ENCODE results near the gene ZNF565.

Gene ZNF565

DNA sequence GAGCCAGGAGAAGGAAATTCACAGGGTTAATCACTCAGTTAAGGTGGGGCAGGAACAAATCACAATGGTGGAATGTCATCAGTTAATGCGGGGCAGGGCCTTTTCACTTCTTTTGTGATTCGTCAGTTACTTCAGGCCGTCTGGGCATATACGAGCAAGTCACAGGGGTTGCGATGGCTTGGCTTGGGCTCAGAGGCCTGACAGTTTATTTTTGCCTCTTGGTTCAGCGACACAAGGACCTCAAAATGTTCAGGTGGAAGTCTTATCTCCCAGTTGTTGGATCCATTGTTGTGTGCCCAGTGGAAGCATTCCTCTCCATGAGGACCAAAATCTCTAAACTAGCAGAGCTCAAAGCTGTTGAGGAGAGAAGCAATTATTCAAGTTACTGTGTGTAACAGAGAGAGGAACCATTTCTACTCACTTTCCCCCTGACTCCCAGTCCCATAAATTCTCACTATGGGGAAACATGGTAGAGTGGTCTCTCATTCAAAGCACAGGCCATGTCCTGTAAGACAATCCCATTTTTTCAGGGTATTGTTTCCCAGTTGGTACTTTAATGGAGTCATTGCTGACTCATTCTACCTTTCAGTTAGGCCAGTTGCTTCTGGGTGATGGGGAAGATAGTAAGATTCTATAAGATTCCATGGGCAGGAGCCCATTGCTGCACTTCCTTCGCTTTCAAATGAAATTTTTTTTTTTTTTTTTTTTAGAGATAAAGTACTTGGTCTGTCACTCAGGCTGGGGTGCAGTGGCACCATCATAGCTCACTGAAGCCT, 53.5 kb downstream of the ZNF565 start:
- Mint-ChIP-seq H3K27me3 (ENCODE audit: low read depth, poor library complexity) (peaks cover 3% of the 10 kb centered on the region), H3K27ac (peak overlapping the region; percentile 66), H3K4me1 (peaks cover 51% of the 10 kb centered on the region), H3K4me3 (no peak overlapping the region), H3K9me3 (no peaks in the 10 kb centered on the region), H3K36me3 (ENCODE audit: low read depth) (peaks cover 34% of the 10 kb centered on the region)
- no peak for DNase-seq
- TF ChIP-seq, protein P1, sequence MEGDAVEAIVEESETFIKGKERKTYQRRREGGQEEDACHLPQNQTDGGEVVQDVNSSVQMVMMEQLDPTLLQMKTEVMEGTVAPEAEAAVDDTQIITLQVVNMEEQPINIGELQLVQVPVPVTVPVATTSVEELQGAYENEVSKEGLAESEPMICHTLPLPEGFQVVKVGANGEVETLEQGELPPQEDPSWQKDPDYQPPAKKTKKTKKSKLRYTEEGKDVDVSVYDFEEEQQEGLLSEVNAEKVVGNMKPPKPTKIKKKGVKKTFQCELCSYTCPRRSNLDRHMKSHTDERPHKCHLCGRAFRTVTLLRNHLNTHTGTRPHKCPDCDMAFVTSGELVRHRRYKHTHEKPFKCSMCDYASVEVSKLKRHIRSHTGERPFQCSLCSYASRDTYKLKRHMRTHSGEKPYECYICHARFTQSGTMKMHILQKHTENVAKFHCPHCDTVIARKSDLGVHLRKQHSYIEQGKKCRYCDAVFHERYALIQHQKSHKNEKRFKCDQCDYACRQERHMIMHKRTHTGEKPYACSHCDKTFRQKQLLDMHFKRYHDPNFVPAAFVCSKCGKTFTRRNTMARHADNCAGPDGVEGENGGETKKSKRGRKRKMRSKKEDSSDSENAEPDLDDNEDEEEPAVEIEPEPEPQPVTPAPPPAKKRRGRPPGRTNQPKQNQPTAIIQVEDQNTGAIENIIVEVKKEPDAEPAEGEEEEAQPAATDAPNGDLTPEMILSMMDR (IDR thresholded peaks at IDR 0.05): no peak

DNA sequence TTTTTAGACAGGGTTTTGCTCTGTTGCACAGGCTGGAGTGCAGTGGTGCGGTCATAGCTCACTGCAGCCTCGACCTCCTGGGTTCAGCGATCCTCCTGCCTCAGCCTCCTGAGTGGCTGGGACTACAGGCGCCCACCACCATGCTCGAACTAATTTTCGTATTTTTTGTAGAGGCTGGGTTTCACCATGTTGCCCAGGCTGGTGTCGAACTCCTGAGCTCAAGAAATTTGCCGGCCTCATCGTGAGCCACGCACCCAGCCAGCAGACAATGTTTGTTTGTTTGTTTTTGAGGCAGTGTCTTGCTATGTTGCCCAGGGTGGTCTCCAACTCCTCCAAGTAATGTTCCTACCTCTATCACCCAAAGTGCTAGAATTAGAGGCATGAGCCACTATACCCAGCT, 61.3 kb downstream of the ZNF565 start:
- TF ChIP-seq, protein P1 (IDR thresholded peaks at IDR 0.05): no peak
- no peak for DNase-seq
- Mint-ChIP-seq H3K9me3 (no peaks in the 10 kb centered on the region), H3K4me1 (peaks cover 32% of the 10 kb centered on the region), H3K4me3 (no peak overlapping the region), H3K27me3 (ENCODE audit: low read depth, poor library complexity) (no peaks in the 10 kb centered on the region), H3K36me3 (ENCODE audit: low read depth) (peaks cover 35% of the 10 kb centered on the region), H3K27ac (no peak overlapping the region)

DNA sequence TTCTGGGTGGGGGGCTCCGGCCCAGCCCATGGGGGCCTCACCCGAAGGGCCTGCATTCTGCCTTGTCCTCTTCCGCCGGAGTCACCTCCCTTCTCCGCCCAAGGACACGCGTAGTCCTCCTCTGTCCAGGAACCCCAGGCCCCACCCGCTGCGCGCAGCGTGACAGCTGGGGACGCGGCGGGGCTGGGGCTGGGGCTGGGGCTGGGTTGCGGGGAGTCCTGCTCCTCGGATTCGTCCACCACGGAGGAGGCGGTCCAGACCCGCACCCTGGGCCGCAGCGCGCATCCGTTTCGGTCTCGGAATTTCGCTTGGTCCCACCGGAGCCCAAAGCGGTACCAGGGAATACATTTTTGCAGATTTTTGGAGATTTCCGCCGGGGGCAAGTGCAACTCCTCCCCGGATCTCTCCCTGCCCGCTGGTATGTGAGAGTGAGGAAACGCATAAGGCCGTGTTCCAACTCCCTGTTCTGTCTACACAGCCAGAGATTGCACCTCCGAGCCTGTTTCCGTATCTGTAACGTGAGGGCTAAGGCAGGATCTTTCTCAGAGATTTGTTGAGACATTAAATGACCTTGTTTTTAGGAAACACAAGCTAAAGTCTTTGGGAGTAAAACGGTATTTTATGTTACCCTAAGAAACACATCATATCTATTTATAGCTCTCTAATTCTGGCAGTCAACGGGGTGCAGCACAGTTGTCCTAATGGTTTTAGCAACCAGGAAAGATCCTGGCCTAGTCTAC, 61.9 kb downstream of the ZNF565 start, which contains the start of gene COX7A1:
COX7A1 (minus strand) TSS at position 96 of the 740 bp plus-strand sequence; CDS start at position 56, 40 bp downstream.
- Mint-ChIP-seq H3K36me3 (ENCODE audit: low read depth) (peaks cover 39% of the 10 kb centered on the region), H3K9me3 (no peaks in the 10 kb centered on the region), H3K4me1 (peaks cover 26% of the 10 kb centered on the region), H3K4me3 (no peak within 1 kb of the TSS), H3K27me3 (ENCODE audit: low read depth, poor library complexity) (no peaks in the 10 kb centered on the region), H3K27ac (peak within 1 kb of the TSS; percentile 45)
- TF ChIP-seq, protein P1 (IDR thresholded peaks at IDR 0.05): no peak
- DNase-seq: no peak

DNA sequence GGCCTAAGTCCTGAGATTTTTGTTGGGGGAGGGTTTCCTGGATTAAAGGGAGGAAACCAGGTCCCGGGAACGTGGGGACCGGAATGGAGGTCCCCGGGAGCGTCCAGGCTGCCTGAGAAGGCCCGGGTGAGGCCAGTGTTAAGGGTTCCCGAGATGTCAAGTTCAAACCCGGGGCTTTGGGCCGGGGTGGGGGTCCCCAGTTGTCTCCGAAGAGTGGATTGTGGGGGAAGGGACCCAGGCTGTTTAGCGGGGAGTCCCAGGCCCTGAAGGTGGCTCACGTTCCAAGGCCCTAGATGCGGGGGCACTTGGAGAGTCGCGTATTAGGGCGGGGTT, 62.5 kb downstream of the ZNF565 start:
- DNase-seq: no peak
- Mint-ChIP-seq H3K9me3 (no peaks in the 10 kb centered on the region), H3K36me3 (ENCODE audit: low read depth) (peaks cover 43% of the 10 kb centered on the region), H3K4me3 (no peak overlapping the region), H3K27ac (no peak overlapping the region), H3K4me1 (peaks cover 21% of the 10 kb centered on the region), H3K27me3 (ENCODE audit: low read depth, poor library complexity) (no peaks in the 10 kb centered on the region)
- TF ChIP-seq, protein P1 (IDR thresholded peaks at IDR 0.05): no peak

DNA sequence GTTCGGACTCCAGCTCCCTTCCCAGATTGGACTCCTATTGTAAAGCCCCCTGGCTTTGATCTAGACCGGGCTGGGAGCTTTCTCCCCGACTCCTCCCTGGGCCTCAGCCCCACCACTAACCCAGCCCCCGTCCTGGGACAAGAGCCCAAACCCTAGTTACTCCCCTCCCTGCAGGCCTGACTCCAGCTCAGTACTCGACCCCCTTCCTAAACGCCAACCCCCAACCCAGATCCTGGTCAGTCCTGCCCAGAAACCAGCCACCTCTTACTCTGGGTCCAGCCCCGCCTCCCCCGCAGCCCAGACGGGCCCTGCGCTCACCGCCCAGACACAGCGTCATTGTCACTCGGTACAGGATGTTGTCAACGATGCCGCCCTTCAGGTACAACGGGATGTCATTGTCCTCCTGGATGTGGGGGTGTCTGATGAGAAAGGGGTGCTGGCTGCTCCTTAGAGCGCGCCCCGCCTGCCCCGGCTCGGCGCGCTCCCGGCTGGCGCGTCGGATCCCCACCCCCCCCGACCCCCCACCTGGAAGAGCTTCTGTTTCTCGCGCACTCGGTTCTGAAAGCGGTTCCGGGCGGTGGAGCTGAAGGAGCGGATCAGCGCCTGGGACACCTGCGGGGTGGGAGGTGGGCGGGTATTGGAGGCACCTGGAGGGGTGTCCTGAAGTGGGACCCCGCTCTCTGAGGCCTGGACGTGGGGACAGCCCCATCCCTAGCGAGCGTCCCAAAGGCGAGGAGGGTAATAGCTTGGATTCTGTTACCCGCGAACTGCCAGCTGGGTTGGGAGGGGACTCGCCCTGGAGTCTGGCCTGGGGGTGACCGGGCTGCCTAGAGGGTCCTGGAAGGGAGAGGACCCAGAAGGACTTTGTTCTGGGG, 63.1 kb downstream of the ZNF565 start:
- no peaks in the 10 kb centered on the region for H3K9me3 Mint-ChIP-seq
- H3K27ac Mint-ChIP-seq: no peak overlapping the region
- H3K4me3 Mint-ChIP-seq: no peak overlapping the region
- TF ChIP-seq, protein P1 (IDR thresholded peaks at IDR 0.05): no peak
- DNase-seq: no peak
- no peaks in the 10 kb centered on the region for H3K27me3 Mint-ChIP-seq (ENCODE audit: low read depth, poor library complexity)
- peaks cover 15% of the 10 kb centered on the region for H3K4me1 Mint-ChIP-seq
- peaks cover 49% of the 10 kb centered on the region for H3K36me3 Mint-ChIP-seq (ENCODE audit: low read depth)
